OCI-LY3 (cell line): Measurements from ENCODE around the gene TEC.

Experiments used
- EZH2phosphoT487 ChIP-seq: fragments of 200-600 bp; shearing (Covaris generic); IDR thresholded peaks from 2 replicates; pipeline ENCODE4 v1.6.1; 2018; ENCODE audit warnings: antibody characterized with exemption, mixed run types, low read depth
- TF ChIP-seq, protein P1 (sequence below): fragments of 200-600, 300-600 bp; sonication (generic); IDR thresholded peaks from 2 replicates; pipeline ENCODE4 v1.5.1; 2014; ENCODE audit warnings: antibody characterized with exemption, low read length, low read depth

DNA sequence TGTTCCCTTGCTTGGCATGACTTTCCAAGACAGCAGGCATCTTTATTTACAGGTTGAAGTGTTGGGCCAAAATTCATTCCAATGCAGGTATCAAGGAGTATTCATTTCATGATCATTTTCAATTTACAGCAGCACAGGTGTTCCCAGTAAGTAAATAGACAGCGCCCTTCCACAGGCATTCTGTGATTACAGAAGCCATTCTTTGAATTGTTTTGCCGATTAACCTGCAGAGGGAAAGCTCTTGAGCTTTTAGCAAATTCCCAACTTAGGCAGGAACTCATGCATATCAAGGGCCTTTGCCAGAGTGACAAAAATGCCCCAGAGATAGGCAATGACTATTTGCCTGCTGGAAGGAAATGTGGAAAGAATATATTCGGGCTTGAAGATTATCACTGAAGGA lies 142.4 kb downstream of the TEC start:
- TF ChIP-seq EZH2phosphoT487: no peak
- TF ChIP-seq, protein P1, sequence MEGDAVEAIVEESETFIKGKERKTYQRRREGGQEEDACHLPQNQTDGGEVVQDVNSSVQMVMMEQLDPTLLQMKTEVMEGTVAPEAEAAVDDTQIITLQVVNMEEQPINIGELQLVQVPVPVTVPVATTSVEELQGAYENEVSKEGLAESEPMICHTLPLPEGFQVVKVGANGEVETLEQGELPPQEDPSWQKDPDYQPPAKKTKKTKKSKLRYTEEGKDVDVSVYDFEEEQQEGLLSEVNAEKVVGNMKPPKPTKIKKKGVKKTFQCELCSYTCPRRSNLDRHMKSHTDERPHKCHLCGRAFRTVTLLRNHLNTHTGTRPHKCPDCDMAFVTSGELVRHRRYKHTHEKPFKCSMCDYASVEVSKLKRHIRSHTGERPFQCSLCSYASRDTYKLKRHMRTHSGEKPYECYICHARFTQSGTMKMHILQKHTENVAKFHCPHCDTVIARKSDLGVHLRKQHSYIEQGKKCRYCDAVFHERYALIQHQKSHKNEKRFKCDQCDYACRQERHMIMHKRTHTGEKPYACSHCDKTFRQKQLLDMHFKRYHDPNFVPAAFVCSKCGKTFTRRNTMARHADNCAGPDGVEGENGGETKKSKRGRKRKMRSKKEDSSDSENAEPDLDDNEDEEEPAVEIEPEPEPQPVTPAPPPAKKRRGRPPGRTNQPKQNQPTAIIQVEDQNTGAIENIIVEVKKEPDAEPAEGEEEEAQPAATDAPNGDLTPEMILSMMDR: no peak
